WTC11 (cell line): ENCODE data around the gene GABRA4. TPM values are rescaled to one million over a fixed set of nuclear protein-coding genes. Genes with fewer than 3 reads are reported as not detected.

Experiments used
- ATAC-seq: fragments of 200-7000 bp; cut with Tn5 transposase; 2 replicates; pipeline ENCODE4 v1.10.0; 2021; ENCODE audit warnings: mild to moderate bottlenecking, moderate library complexity
- CTCF ChIA-PET: fragments of 300-600 bp; sonication (Branson Sonifier 250); formaldehyde crosslinking; loops from one replicate; lab custom pipeline; 2021; ENCODE audit warnings: antibody characterized with exemption; lab: Charles Lee
- POLR2A ChIA-PET: fragments of 350-600 bp; sonication (Branson Sonifier 250); formaldehyde crosslinking; loops from one replicate; lab custom pipeline; 2021; ENCODE audit warnings: antibody characterized with exemption; lab: Charles Lee
- DNase-seq: peaks from one replicate; pipeline ENCODE4 v3.0.0; 2021; ENCODE audit warnings: low spot score
- H3K27ac Mint-ChIP-seq: 2 replicates; pipeline ENCODE4 v1.8.0; 2021; ENCODE audit warnings: mixed read lengths
- H3K27me3 Mint-ChIP-seq: 2 replicates; pipeline ENCODE4 v1.8.0; 2021; ENCODE audit warnings: low read depth, mild to moderate bottlenecking, moderate library complexity, mixed read lengths
- H3K36me3 Mint-ChIP-seq: 2 replicates; pipeline ENCODE4 v1.8.0; 2021; ENCODE audit warnings: mixed read lengths
- H3K4me1 Mint-ChIP-seq: 2 replicates; pipeline ENCODE4 v1.8.0; 2022; ENCODE audit warnings: mixed read lengths
- H3K4me3 Mint-ChIP-seq: 2 replicates; pipeline ENCODE4 v1.8.0; 2021; ENCODE audit warnings: mild to moderate bottlenecking, moderate library complexity, mixed read lengths
- H3K9me3 Mint-ChIP-seq: 2 replicates; pipeline ENCODE4 v1.8.0; 2021; ENCODE audit warnings: mixed read lengths
- CREM ChIP-seq: sonication (generic); formaldehyde crosslinking; IDR thresholded peaks from 2 replicates; pipeline ENCODE4 v1.8.1; 2022; ENCODE audit warnings: mild to moderate bottlenecking, missing genetic modification reagents, moderate library complexity
- ELF4 ChIP-seq: sonication (generic); formaldehyde crosslinking; IDR thresholded peaks from 2 replicates; pipeline ENCODE4 v1.8.1; 2022; ENCODE audit warnings: low read depth, mild to moderate bottlenecking, moderate library complexity, missing genetic modification reagents
- EMX1 ChIP-seq: fragments of 250-450 bp; sonication (Bioruptor Pico); IDR thresholded peaks from 2 replicates; pipeline ENCODE4 v1.8.0; 2021; ENCODE audit warnings: mild to moderate bottlenecking
- ESRRA ChIP-seq: sonication (generic); formaldehyde crosslinking; IDR thresholded peaks from 2 replicates; pipeline ENCODE4 v1.8.1; 2022; ENCODE audit warnings: mild to moderate bottlenecking, missing genetic modification reagents, borderline replicate concordance
- ETV6 ChIP-seq: sonication (generic); formaldehyde crosslinking; IDR thresholded peaks from 2 replicates; pipeline ENCODE4 v1.8.1; 2022; ENCODE audit warnings: mild to moderate bottlenecking, missing genetic modification reagents
- FOXK1 ChIP-seq: sonication (generic); formaldehyde crosslinking; IDR thresholded peaks from 2 replicates; pipeline ENCODE4 v1.8.0; 2022; ENCODE audit warnings: mild to moderate bottlenecking, moderate library complexity, missing genetic modification reagents
- FOXP1 ChIP-seq: sonication (generic); formaldehyde crosslinking; IDR thresholded peaks from 2 replicates; pipeline ENCODE4 v1.8.0; 2022; ENCODE audit warnings: missing genetic modification reagents, mild to moderate bottlenecking, moderate library complexity, borderline replicate concordance
- GABPB1 ChIP-seq: sonication (generic); formaldehyde crosslinking; IDR thresholded peaks from 2 replicates; pipeline ENCODE4 v1.8.1; 2023; ENCODE audit warnings: mild to moderate bottlenecking, missing genetic modification reagents
- NR3C1 ChIP-seq: sonication (generic); formaldehyde crosslinking; conservative IDR thresholded peaks from 2 replicates; pipeline ENCODE4 v1.8.1; 2023; ENCODE audit warnings: low read depth, mild to moderate bottlenecking, missing genetic modification reagents
- TEAD4 ChIP-seq: sonication (generic); formaldehyde crosslinking; IDR thresholded peaks from 2 replicates; pipeline ENCODE4 v1.8.0; 2022; ENCODE audit warnings: mild to moderate bottlenecking, missing genetic modification reagents
- ZBTB21 ChIP-seq: sonication (generic); formaldehyde crosslinking; IDR thresholded peaks from 2 replicates; pipeline ENCODE4 v1.8.1; 2023; ENCODE audit warnings: mild to moderate bottlenecking, missing genetic modification reagents, borderline replicate concordance
- ZNF121 ChIP-seq: sonication (generic); formaldehyde crosslinking; IDR thresholded peaks from 2 replicates; pipeline ENCODE4 v1.8.0; 2023; ENCODE audit warnings: missing genetic modification reagents
- ZNF219 ChIP-seq: sonication (generic); formaldehyde crosslinking; IDR thresholded peaks from 2 replicates; pipeline ENCODE4 v1.8.0; 2023; ENCODE audit warnings: missing genetic modification reagents, mild to moderate bottlenecking, borderline replicate concordance
- ZNF416 ChIP-seq: fragments of 250-450 bp; sonication (Bioruptor Pico); IDR thresholded peaks from 2 replicates; pipeline ENCODE4 v1.9.0; 2021; ENCODE audit warnings: mild to moderate bottlenecking, inconsistent platforms
- ZNF423 ChIP-seq: fragments of 250-450 bp; sonication (Bioruptor Pico); IDR thresholded peaks from 2 replicates; pipeline ENCODE4 v2.1.2; 2022; ENCODE audit warnings: mild to moderate bottlenecking, moderate library complexity
- ZNF671 ChIP-seq: fragments of 250-450 bp; sonication (Bioruptor Pico); IDR thresholded peaks from 2 replicates; pipeline ENCODE4 v1.8.0; 2021; ENCODE audit warnings: mild to moderate bottlenecking
- total RNA-seq: library from RNA; stranded (reverse); gene quantifications from 3 replicates; pipeline ENCODE4 v1.2.3, GENCODE V29; 2021
- TF ChIP-seq, protein P1 (sequence below): sonication (generic); formaldehyde crosslinking; IDR thresholded peaks from 2 replicates; pipeline ENCODE4 v1.8.1; 2022; ENCODE audit warnings: low read depth, missing genetic modification reagents, borderline replicate concordance
- TF ChIP-seq, protein P2 (sequence below): sonication (generic); formaldehyde crosslinking; IDR thresholded peaks from 2 replicates; pipeline ENCODE4 v1.8.0; 2022; ENCODE audit warnings: missing genetic modification reagents
- TF ChIP-seq, protein P3 (sequence below): sonication (generic); formaldehyde crosslinking; conservative IDR thresholded peaks from 2 replicates; pipeline ENCODE4 v1.8.1; 2022; ENCODE audit warnings: mild to moderate bottlenecking, missing genetic modification reagents
- TF ChIP-seq, protein P4 (sequence below): sonication (generic); formaldehyde crosslinking; IDR thresholded peaks from 2 replicates; pipeline ENCODE4 v1.8.1; 2023; ENCODE audit warnings: mild to moderate bottlenecking, missing genetic modification reagents, moderate library complexity
- TF ChIP-seq, protein P5 (sequence below): fragments of 200-600 bp; IDR thresholded peaks from 2 replicates; pipeline ENCODE4 v1.8.0; 2022; ENCODE audit warnings: antibody characterized with exemption
- TF ChIP-seq, protein P6 (sequence below): sonication (generic); formaldehyde crosslinking; IDR thresholded peaks from 2 replicates; pipeline ENCODE4 v1.8.1; 2022; ENCODE audit warnings: mild to moderate bottlenecking, moderate library complexity, missing genetic modification reagents
- TF ChIP-seq, protein P7 (sequence below): sonication (generic); formaldehyde crosslinking; IDR thresholded peaks from 2 replicates; pipeline ENCODE4 v1.8.0; 2022; ENCODE audit warnings: mild to moderate bottlenecking, missing genetic modification reagents
- TF ChIP-seq, protein P8 (sequence below): sonication (generic); formaldehyde crosslinking; IDR thresholded peaks from 2 replicates; pipeline ENCODE4 v1.8.0; 2022; ENCODE audit warnings: mild to moderate bottlenecking, missing genetic modification reagents

The GABRA4 gene
- total RNA-seq, 1 experiment from 2014 or later = 0.20 TPM

DNA sequence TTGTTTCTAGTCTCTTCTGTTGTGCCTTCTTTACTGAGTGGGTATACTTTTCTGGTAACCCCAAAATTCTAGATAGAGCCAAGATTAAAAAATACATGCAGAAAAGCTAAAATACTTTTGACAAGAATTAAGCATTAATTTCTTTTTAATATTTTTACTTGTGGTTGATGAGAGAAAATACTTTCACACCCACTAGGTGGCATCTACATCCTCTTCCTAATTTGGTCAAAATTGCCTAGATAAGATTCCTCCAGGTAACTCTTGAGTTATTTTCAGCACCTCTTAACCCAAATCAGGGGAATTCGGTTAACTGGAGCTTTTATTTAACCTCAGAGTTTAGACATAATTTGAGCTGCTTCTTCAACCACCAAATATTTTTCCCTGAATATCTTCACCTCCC lies 55.9 kb downstream of the GABRA4 start:
- DNase-seq (no peak), ATAC-seq (no peak)
- Mint-ChIP-seq H3K9me3 (no peaks in the 10 kb centered on the region), H3K4me1 (no peaks in the 10 kb centered on the region), H3K27ac (no peak overlapping the region), H3K36me3 (no peaks in the 10 kb centered on the region), H3K4me3 (no peak overlapping the region), H3K27me3 (no peaks in the 10 kb centered on the region)
- POLR2A ChIA-PET = no interaction called here
- CTCF ChIA-PET = interaction anchor here (0.6 to 1.3 kb wide), 2 partner anchors 185 to 547 kb away, joined by 3 to 5 read pairs; partner anchors contain the start of gene ATP10D
- TF ChIP-seq, protein P1, sequence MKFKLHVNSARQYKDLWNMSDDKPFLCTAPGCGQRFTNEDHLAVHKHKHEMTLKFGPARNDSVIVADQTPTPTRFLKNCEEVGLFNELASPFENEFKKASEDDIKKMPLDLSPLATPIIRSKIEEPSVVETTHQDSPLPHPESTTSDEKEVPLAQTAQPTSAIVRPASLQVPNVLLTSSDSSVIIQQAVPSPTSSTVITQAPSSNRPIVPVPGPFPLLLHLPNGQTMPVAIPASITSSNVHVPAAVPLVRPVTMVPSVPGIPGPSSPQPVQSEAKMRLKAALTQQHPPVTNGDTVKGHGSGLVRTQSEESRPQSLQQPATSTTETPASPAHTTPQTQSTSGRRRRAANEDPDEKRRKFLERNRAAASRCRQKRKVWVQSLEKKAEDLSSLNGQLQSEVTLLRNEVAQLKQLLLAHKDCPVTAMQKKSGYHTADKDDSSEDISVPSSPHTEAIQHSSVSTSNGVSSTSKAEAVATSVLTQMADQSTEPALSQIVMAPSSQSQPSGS (CRISPR knock-in tag) = no peak
- TF ChIP-seq NR3C1 (CRISPR knock-in tag) = no peak
- TF ChIP-seq ZNF416 (CRISPR knock-in tag) = no peak
- no peak for TF ChIP-seq ZNF219 (CRISPR knock-in tag)
- TF ChIP-seq, protein P2, sequence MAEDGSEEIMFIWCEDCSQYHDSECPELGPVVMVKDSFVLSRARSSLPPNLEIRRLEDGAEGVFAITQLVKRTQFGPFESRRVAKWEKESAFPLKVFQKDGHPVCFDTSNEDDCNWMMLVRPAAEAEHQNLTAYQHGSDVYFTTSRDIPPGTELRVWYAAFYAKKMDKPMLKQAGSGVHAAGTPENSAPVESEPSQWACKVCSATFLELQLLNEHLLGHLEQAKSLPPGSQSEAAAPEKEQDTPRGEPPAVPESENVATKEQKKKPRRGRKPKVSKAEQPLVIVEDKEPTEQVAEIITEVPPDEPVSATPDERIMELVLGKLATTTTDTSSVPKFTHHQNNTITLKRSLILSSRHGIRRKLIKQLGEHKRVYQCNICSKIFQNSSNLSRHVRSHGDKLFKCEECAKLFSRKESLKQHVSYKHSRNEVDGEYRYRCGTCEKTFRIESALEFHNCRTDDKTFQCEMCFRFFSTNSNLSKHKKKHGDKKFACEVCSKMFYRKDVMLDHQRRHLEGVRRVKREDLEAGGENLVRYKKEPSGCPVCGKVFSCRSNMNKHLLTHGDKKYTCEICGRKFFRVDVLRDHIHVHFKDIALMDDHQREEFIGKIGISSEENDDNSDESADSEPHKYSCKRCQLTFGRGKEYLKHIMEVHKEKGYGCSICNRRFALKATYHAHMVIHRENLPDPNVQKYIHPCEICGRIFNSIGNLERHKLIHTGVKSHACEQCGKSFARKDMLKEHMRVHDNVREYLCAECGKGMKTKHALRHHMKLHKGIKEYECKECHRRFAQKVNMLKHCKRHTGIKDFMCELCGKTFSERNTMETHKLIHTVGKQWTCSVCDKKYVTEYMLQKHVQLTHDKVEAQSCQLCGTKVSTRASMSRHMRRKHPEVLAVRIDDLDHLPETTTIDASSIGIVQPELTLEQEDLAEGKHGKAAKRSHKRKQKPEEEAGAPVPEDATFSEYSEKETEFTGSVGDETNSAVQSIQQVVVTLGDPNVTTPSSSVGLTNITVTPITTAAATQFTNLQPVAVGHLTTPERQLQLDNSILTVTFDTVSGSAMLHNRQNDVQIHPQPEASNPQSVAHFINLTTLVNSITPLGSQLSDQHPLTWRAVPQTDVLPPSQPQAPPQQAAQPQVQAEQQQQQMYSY = no peak
- TF ChIP-seq FOXK1 (CRISPR knock-in tag) = no peak
- TF ChIP-seq ESRRA (CRISPR knock-in tag) = no peak
- TF ChIP-seq ZNF423 (CRISPR knock-in tag) = no peak
- TF ChIP-seq, protein P3, sequence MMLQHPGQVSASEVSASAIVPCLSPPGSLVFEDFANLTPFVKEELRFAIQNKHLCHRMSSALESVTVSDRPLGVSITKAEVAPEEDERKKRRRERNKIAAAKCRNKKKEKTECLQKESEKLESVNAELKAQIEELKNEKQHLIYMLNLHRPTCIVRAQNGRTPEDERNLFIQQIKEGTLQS (CRISPR knock-in tag) = no peak
- no peak for TF ChIP-seq TEAD4 (CRISPR knock-in tag)

DNA sequence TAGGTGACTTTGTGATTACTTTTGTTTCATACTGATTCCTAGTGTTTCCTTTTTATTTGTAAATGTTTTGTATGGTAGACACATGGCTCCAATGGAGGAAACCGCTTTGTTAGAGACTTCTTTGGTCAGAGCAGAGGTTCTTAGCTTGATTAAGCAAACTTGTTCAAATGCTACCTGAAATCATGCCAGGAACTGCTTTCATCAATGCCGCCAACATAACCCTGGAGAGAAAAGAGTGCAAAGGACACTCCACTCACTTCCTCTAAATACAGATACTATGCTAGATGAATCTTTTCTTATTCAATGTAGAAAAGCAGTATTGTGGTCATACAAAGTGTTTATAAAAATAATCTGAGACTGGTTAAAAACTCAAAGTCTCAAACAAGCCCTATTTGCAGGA lies 58.7 kb downstream of the GABRA4 start:
- H3K4me1 Mint-ChIP-seq = no peaks in the 10 kb centered on the region
- H3K36me3 Mint-ChIP-seq = no peaks in the 10 kb centered on the region
- H3K27me3 Mint-ChIP-seq = no peaks in the 10 kb centered on the region
- ChIA-PET CTCF (interaction anchor here (1.3 kb wide), 1 partner anchor 98 kb away, joined by 3 read pairs; no protein-coding TSS in a partner anchor), POLR2A (no interaction called here)
- H3K9me3 Mint-ChIP-seq = no peaks in the 10 kb centered on the region
- H3K27ac Mint-ChIP-seq = no peak overlapping the region
- no peak overlapping the region for H3K4me3 Mint-ChIP-seq
- no peak for DNase-seq
- no peak for ATAC-seq
- TF ChIP-seq, protein P4, sequence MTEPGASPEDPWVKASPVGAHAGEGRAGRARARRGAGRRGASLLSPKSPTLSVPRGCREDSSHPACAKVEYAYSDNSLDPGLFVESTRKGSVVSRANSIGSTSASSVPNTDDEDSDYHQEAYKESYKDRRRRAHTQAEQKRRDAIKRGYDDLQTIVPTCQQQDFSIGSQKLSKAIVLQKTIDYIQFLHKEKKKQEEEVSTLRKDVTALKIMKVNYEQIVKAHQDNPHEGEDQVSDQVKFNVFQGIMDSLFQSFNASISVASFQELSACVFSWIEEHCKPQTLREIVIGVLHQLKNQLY (CRISPR knock-in tag) = no peak
- TF ChIP-seq, protein P3 (CRISPR knock-in tag) = no peak
- TF ChIP-seq CREM (no peak), ETV6 (no peak), ELF4 (no peak), EMX1 (CRISPR knock-in tag) (no peak), FOXP1 (CRISPR knock-in tag) (no peak), ZNF121 (no peak), ZNF671 (CRISPR knock-in tag) (no peak), ZBTB21 (CRISPR knock-in tag) (no peak), GABPB1 (CRISPR knock-in tag) (no peak)
- TF ChIP-seq, protein P5, sequence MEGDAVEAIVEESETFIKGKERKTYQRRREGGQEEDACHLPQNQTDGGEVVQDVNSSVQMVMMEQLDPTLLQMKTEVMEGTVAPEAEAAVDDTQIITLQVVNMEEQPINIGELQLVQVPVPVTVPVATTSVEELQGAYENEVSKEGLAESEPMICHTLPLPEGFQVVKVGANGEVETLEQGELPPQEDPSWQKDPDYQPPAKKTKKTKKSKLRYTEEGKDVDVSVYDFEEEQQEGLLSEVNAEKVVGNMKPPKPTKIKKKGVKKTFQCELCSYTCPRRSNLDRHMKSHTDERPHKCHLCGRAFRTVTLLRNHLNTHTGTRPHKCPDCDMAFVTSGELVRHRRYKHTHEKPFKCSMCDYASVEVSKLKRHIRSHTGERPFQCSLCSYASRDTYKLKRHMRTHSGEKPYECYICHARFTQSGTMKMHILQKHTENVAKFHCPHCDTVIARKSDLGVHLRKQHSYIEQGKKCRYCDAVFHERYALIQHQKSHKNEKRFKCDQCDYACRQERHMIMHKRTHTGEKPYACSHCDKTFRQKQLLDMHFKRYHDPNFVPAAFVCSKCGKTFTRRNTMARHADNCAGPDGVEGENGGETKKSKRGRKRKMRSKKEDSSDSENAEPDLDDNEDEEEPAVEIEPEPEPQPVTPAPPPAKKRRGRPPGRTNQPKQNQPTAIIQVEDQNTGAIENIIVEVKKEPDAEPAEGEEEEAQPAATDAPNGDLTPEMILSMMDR = no peak
- TF ChIP-seq, protein P6, sequence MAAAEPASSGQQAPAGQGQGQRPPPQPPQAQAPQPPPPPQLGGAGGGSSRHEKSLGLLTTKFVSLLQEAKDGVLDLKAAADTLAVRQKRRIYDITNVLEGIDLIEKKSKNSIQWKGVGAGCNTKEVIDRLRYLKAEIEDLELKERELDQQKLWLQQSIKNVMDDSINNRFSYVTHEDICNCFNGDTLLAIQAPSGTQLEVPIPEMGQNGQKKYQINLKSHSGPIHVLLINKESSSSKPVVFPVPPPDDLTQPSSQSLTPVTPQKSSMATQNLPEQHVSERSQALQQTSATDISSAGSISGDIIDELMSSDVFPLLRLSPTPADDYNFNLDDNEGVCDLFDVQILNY = no peak
- TF ChIP-seq, protein P7, sequence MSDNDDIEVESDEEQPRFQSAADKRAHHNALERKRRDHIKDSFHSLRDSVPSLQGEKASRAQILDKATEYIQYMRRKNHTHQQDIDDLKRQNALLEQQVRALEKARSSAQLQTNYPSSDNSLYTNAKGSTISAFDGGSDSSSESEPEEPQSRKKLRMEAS = no peak
- TF ChIP-seq, protein P8, sequence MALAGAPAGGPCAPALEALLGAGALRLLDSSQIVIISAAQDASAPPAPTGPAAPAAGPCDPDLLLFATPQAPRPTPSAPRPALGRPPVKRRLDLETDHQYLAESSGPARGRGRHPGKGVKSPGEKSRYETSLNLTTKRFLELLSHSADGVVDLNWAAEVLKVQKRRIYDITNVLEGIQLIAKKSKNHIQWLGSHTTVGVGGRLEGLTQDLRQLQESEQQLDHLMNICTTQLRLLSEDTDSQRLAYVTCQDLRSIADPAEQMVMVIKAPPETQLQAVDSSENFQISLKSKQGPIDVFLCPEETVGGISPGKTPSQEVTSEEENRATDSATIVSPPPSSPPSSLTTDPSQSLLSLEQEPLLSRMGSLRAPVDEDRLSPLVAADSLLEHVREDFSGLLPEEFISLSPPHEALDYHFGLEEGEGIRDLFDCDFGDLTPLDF (CRISPR knock-in tag) = no peak
- TF ChIP-seq, protein P1 (CRISPR knock-in tag) = no peak
